Endothelial cell of umbilical vein (primary cell): ENCODE results near the gene VMP1.

ENCODE experiments used
- EZH2 ChIP-seq: IDR thresholded peaks from 2 replicates; pipeline ENCODE4 v1.6.1; 2012; ENCODE audit warnings: borderline replicate concordance, low read depth, mild to moderate bottlenecking, moderate library complexity, low read length, inconsistent platforms; ENCODE audit not compliant: severe bottlenecking
- FOS ChIP-seq: IDR thresholded peaks from 2 replicates; pipeline ENCODE4 v1.6.1; 2011; ENCODE audit warnings: mild to moderate bottlenecking, low read length, moderate library complexity, borderline replicate concordance; ENCODE audit not compliant: insufficient read depth
- GATA2 ChIP-seq: IDR thresholded peaks from 2 replicates; pipeline ENCODE4 v1.7.0; 2011; ENCODE audit warnings: low read depth, mild to moderate bottlenecking, moderate library complexity, mixed read lengths, low read length; ENCODE audit not compliant: insufficient read length, insufficient read depth
- JUN ChIP-seq: IDR thresholded peaks from 2 replicates; pipeline ENCODE4 v1.6.1; 2011; ENCODE audit warnings: borderline replicate concordance, low read depth; ENCODE audit not compliant: insufficient read length, insufficient read depth
- MYC ChIP-seq: IDR thresholded peaks from one replicate; pipeline ENCODE4 v1.6.1; 2011; ENCODE audit warnings: mild to moderate bottlenecking, low read depth, low read length
- POLR2A ChIP-seq: IDR thresholded peaks from 2 replicates; pipeline ENCODE4 v1.6.1; 2012; ENCODE audit warnings: low read depth, mild to moderate bottlenecking, control low read depth, low read length
- POLR2AphosphoS5 ChIP-seq: IDR thresholded peaks from 2 replicates; pipeline ENCODE4 v1.6.1; 2012; ENCODE audit warnings: low read depth, mild to moderate bottlenecking, control low read depth, low read length, moderate library complexity; ENCODE audit not compliant: insufficient read depth
- TF ChIP-seq, protein P1 (sequence below), 2 donors: IDR thresholded peaks; 1 replicate in 1 of 2; 2 replicates in 1 of 2; pipeline ENCODE4 v1.5.1; 2011; ENCODE audit warnings: low read length in 2 of 2, mild to moderate bottlenecking in 2 of 2, moderate library complexity in 2 of 2, control low read depth in 1 of 2, inconsistent platforms in 1 of 2, low read depth in 1 of 2; ENCODE audit not compliant: insufficient read depth in 1 of 2; ENCODE audit errors: extremely low read depth in 1 of 2
- TF ChIP-seq, protein P2 (sequence below): IDR thresholded peaks from 2 replicates; pipeline ENCODE4 v1.6.1; 2011; ENCODE audit not compliant: insufficient read depth, insufficient read length

DNA sequence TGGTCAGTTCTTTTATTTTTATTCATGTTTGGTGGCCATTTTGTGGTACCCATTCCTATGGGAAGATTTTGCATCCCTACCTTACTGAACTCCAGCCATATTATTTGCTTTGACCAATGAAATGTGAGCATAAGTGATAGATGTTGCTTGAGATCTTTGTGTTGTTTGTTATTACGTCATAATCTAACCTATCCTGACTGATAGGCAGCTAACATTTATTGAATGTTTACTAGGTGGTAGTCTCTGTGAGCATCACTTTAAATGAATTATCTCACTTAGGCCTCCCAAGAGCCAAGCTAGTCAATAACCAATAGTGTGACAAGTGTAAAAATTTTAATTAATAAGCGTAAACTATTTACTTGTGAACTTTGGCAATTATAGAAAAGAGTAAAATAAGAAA, 37.6 kb downstream of the VMP1 start:
- TF ChIP-seq, protein P1, sequence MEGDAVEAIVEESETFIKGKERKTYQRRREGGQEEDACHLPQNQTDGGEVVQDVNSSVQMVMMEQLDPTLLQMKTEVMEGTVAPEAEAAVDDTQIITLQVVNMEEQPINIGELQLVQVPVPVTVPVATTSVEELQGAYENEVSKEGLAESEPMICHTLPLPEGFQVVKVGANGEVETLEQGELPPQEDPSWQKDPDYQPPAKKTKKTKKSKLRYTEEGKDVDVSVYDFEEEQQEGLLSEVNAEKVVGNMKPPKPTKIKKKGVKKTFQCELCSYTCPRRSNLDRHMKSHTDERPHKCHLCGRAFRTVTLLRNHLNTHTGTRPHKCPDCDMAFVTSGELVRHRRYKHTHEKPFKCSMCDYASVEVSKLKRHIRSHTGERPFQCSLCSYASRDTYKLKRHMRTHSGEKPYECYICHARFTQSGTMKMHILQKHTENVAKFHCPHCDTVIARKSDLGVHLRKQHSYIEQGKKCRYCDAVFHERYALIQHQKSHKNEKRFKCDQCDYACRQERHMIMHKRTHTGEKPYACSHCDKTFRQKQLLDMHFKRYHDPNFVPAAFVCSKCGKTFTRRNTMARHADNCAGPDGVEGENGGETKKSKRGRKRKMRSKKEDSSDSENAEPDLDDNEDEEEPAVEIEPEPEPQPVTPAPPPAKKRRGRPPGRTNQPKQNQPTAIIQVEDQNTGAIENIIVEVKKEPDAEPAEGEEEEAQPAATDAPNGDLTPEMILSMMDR (IDR thresholded peaks at IDR 0.05; ENCODE audit: extremely low read depth in 1 of 2, insufficient read depth in 1 of 2, low read depth in 1 of 2, low read length in 2 of 2), result no peak
- TF ChIP-seq POLR2A, result no peak
- no peak for TF ChIP-seq FOS
- no peak for TF ChIP-seq EZH2
- TF ChIP-seq JUN, result no peak
- no peak for TF ChIP-seq MYC
- no peak for TF ChIP-seq POLR2AphosphoS5
- TF ChIP-seq, protein P2, sequence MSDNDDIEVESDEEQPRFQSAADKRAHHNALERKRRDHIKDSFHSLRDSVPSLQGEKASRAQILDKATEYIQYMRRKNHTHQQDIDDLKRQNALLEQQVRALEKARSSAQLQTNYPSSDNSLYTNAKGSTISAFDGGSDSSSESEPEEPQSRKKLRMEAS, result no peak
- no peak for TF ChIP-seq GATA2
